Natural killer cell (primary cell): Measurements from ENCODE around the gene OR10H2. TPM values are rescaled to one million over a fixed set of nuclear protein-coding genes. Genes with fewer than 3 reads are reported as not detected.

Source experiments
- ATAC-seq, 3 donors: fragments of 150-1000 bp in 2 of 3; fragments of 200-7000 bp in 1 of 3; cut with Tn5 transposase; 1 replicate in 1 of 3; 2 replicates in 2 of 3; pipeline ENCODE4 v1.10.0; 2021; ENCODE audit warnings: mild to moderate bottlenecking in 2 of 3, moderate library complexity in 2 of 3
- DNase-seq, 2 donors: peaks; one replicate each; pipeline versions ENCODE4 v3.0.0 to v3.0.0-alpha.2; 2013 to 2021; ENCODE audit warnings: mixed read lengths in 1 of 2
- H3K27ac ChIP-seq: one replicate; pipeline ENCODE4 v1.5.1; 2013; ENCODE audit warnings: mild to moderate bottlenecking, low read length
- H3K27me3 ChIP-seq: one replicate; pipeline ENCODE4 v1.6.1; 2013; ENCODE audit warnings: low read length; ENCODE audit not compliant: control insufficient read depth, insufficient read depth
- H3K36me3 ChIP-seq: one replicate; pipeline ENCODE4 v1.6.1; 2013; ENCODE audit warnings: low read length; ENCODE audit not compliant: control insufficient read depth, insufficient read depth
- H3K4me1 ChIP-seq: one replicate; pipeline ENCODE4 v1.6.1; 2013; ENCODE audit warnings: low read length; ENCODE audit not compliant: control insufficient read depth, insufficient read depth
- H3K4me3 ChIP-seq: one replicate; pipeline ENCODE4 v1.5.1; 2013; ENCODE audit warnings: low read length
- H3K9me3 ChIP-seq: one replicate; pipeline ENCODE4 v1.6.1; 2013; ENCODE audit warnings: low read length; ENCODE audit not compliant: control insufficient read depth, insufficient read depth
- H3K27ac Mint-ChIP-seq, 2 donors: one replicate each; pipeline ENCODE4 v1.8.0; 2022; ENCODE audit warnings: mild to moderate bottlenecking in 2 of 2, mixed read lengths in 2 of 2, moderate library complexity in 1 of 2
- H3K27me3 Mint-ChIP-seq, 2 donors: one replicate each; pipeline ENCODE4 v1.8.0; 2022; ENCODE audit warnings: low read depth in 2 of 2, mixed read lengths in 2 of 2
- H3K36me3 Mint-ChIP-seq: one replicate; pipeline ENCODE4 v1.8.0; 2022; ENCODE audit warnings: mixed read lengths
- H3K4me1 Mint-ChIP-seq, 2 donors: one replicate each; pipeline ENCODE4 v1.8.0; 2022; ENCODE audit warnings: mixed read lengths in 2 of 2
- H3K4me3 Mint-ChIP-seq: one replicate; pipeline ENCODE4 v1.8.0; 2022; ENCODE audit warnings: mild to moderate bottlenecking, moderate library complexity, mixed read lengths
- H3K9me3 Mint-ChIP-seq, 2 donors: one replicate each; pipeline ENCODE4 v1.8.0; 2022; ENCODE audit warnings: mixed read lengths in 2 of 2
- WGBS: methylation state at CpG from one replicate; pipeline ENCODE4 v1.1.7; 2013; ENCODE audit warnings: missing lambda C conversion rate; ENCODE audit not compliant: insufficient coverage; 5-methylcytosine and 5-hydroxymethylcytosine counted together
- intact Hi-C: fragments of 100-400 bp; cut with micrococcal nuclease; formaldehyde crosslinking; loops from one replicate; pipeline ENCODE4 v1.14.2; 2022
- total RNA-seq, 4 donors: library from RNA; stranded (reverse); fragments of 120-200 nt in 1 of 4; gene quantifications; one replicate each; pipeline versions ENCODE4 v1.2.3 to v1.2.4, GENCODE V29; 2013 to 2022
- TF ChIP-seq, protein P1 (sequence below): fragments of 200-600 bp; IDR thresholded peaks from one replicate; pipeline ENCODE4 v1.8.0; 2022; ENCODE audit warnings: antibody characterized with exemption

The OR10H2 gene
- total RNA-seq, 3 donors from 2014 or later (not counting 1 experiment from before 2014, with no cell fraction given) = not detected

DNA sequence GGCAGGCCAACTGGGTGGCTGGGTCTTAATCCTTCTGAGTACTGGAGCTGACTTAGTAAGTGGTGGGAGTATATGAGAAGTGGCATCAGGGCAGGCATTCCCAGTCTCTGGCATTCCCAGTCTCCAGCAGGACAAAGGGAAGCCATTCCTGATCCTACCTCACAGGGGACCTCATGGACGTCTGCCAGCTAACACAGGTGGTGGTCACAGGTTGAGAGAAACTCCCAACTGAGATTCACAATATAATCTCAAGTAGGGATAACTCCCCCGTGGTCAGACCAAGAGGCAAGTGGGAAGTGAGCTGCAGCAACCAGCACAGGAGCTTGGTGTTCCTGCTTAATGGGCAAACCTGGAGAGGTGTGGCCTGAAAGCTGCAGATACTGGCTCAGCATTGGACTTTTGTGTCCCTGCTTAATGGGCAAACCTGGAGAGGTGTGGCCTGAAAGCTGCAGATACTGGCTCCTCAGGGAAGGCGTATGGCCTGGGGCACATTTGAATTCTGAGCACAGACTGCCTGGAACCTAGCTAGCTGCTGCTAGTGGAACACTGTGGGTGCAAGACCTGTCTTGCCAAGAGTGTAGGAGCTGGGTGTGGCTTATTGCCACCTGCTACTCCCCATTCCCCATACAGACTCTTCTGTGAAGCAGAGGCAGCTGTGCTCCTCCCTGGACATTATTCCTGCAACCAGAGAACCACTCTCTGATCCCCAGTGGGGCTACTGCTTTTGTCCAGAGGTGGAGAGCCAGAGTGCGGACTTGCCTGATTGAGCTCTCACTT lies 25.9 kb upstream of the OR10H2 start:
- H3K27me3 Mint-ChIP-seq = peaks cover 32 to 33% of the 10 kb centered on the region in 2 donors
- no peak overlapping the region for H3K27ac ChIP-seq
- H3K4me1 Mint-ChIP-seq = peaks cover 0 to 5% of the 10 kb centered on the region in 2 donors
- ATAC-seq = no peak
- H3K36me3 Mint-ChIP-seq = no peaks in the 10 kb centered on the region
- no peaks in the 10 kb centered on the region for H3K4me1 ChIP-seq
- no peak overlapping the region for H3K4me3 ChIP-seq
- no peak overlapping the region for H3K4me3 Mint-ChIP-seq
- H3K27ac Mint-ChIP-seq = no peak overlapping the region
- TF ChIP-seq, protein P1, sequence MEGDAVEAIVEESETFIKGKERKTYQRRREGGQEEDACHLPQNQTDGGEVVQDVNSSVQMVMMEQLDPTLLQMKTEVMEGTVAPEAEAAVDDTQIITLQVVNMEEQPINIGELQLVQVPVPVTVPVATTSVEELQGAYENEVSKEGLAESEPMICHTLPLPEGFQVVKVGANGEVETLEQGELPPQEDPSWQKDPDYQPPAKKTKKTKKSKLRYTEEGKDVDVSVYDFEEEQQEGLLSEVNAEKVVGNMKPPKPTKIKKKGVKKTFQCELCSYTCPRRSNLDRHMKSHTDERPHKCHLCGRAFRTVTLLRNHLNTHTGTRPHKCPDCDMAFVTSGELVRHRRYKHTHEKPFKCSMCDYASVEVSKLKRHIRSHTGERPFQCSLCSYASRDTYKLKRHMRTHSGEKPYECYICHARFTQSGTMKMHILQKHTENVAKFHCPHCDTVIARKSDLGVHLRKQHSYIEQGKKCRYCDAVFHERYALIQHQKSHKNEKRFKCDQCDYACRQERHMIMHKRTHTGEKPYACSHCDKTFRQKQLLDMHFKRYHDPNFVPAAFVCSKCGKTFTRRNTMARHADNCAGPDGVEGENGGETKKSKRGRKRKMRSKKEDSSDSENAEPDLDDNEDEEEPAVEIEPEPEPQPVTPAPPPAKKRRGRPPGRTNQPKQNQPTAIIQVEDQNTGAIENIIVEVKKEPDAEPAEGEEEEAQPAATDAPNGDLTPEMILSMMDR = no peak
- H3K9me3 ChIP-seq = no peaks in the 10 kb centered on the region
- no peaks in the 10 kb centered on the region for H3K36me3 ChIP-seq
- WGBS = 68% methylated on average over 4 of the region's 4 CpGs
- DNase-seq = no peak
- H3K27me3 ChIP-seq = peaks cover 3% of the 10 kb centered on the region
- intact Hi-C loops = no loop called here
- no peaks in the 10 kb centered on the region for H3K9me3 Mint-ChIP-seq

DNA sequence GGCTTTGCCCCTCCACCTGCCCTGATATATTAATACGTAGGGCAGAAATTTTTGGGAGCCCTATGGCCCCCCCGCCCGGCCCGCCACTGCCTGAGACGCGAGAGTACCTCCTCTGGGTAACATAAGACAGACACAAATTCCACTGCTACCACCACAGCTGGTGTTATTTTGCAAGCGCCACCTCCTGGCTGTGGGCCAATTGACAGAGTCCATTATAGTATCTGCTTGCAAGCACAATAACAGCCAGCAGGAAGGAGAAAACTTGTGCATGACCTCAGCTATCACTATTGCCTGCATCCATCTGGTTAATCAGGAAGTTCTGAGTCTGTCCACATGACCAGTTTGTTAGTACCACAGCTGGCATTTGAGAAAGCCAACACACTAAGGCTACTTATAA lies 25.3 kb upstream of the OR10H2 start:
- H3K27ac Mint-ChIP-seq = no peak overlapping the region
- Histone ChIP-seq H3K4me3 (no peak overlapping the region), H3K9me3 (no peaks in the 10 kb centered on the region), H3K4me1 (no peaks in the 10 kb centered on the region), H3K27me3 (peaks cover 3% of the 10 kb centered on the region), H3K27ac (no peak overlapping the region), H3K36me3 (no peaks in the 10 kb centered on the region)
- H3K4me3 Mint-ChIP-seq = no peak overlapping the region
- 3% methylated on average over 7 of the region's 7 CpGs for WGBS
- H3K36me3 Mint-ChIP-seq = no peaks in the 10 kb centered on the region
- intact Hi-C loops = no loop called here
- TF ChIP-seq, protein P1 = no peak
- DNase-seq = peak in 1 of 2 donors; percentile 43
- peak in 2 of 3 donors; percentile 50 to 64 for ATAC-seq
- peaks cover 29 to 33% of the 10 kb centered on the region in 2 donors for H3K27me3 Mint-ChIP-seq
- peaks cover 0 to 5% of the 10 kb centered on the region in 2 donors for H3K4me1 Mint-ChIP-seq
- H3K9me3 Mint-ChIP-seq = no peaks in the 10 kb centered on the region

DNA sequence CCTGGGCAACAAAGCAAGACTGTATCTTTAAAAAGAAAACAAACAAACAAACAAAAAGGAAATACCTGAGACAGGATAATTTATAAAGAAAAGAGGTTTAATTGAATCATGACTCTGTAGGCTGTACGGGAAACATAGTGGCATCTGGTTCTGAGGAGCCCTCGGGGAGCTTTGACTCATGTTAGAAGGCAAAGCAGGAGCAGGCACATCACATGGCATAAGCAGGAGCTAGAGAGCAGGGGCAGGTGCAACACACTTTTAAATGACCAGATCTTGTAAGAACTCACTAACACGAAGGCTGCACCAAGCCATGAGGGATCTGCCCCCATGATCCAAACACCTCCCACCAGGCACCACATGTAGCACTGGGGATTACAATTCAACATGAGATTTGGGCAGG lies 13.2 kb upstream of the OR10H2 start:
- H3K4me3 Mint-ChIP-seq = no peak overlapping the region
- H3K27me3 ChIP-seq = no peaks in the 10 kb centered on the region
- no peaks in the 10 kb centered on the region for H3K4me1 Mint-ChIP-seq
- no peak overlapping the region for H3K4me3 ChIP-seq
- no peak overlapping the region for H3K27ac Mint-ChIP-seq
- intact Hi-C loops = no loop called here
- DNase-seq = no peak
- no peaks in the 10 kb centered on the region for H3K36me3 ChIP-seq
- 73% methylated on average over 3 of the region's 3 CpGs for WGBS
- no peak overlapping the region for H3K27ac ChIP-seq
- H3K9me3 Mint-ChIP-seq = no peaks in the 10 kb centered on the region
- ATAC-seq = no peak
- no peaks in the 10 kb centered on the region for H3K9me3 ChIP-seq
- no peaks in the 10 kb centered on the region for H3K4me1 ChIP-seq
- no peaks in the 10 kb centered on the region for H3K36me3 Mint-ChIP-seq
- TF ChIP-seq, protein P1 = no peak
- H3K27me3 Mint-ChIP-seq = peaks cover 20 to 50% of the 10 kb centered on the region in 2 donors

DNA sequence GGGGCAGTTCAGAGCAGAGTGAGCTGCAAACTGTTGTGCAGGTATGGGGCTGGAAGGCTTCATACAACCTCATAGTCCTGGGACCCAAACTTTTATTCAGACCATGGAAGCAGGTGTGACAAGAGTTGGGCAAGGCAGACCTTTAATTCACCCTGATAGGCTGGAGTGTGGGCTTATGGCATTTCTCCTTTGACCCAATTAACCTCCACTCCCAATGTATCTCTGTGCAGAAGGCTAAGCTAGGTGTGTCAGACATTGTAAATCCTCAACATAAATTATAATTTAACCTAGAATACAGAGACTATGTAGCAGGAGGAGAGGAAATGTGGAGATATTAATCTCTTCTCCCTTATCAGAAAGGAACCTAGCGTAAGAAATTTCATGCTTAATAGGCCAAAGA lies 12.2 kb upstream of the OR10H2 start:
- DNase-seq (no peak), ATAC-seq (no peak)
- H3K27ac Mint-ChIP-seq = no peak overlapping the region
- no peaks in the 10 kb centered on the region for H3K4me1 Mint-ChIP-seq
- peaks cover 22 to 50% of the 10 kb centered on the region in 2 donors for H3K27me3 Mint-ChIP-seq
- H3K9me3 Mint-ChIP-seq = no peaks in the 10 kb centered on the region
- intact Hi-C loops = no loop called here
- Histone ChIP-seq H3K4me3 (no peak overlapping the region), H3K36me3 (no peaks in the 10 kb centered on the region), H3K27me3 (no peaks in the 10 kb centered on the region), H3K27ac (no peak overlapping the region), H3K9me3 (no peaks in the 10 kb centered on the region), H3K4me1 (no peaks in the 10 kb centered on the region)
- TF ChIP-seq, protein P1 = no peak
- no peaks in the 10 kb centered on the region for H3K36me3 Mint-ChIP-seq
- no CpG with 5 or more reads among the region's 1 CpG for WGBS
- H3K4me3 Mint-ChIP-seq = no peak overlapping the region
